H9 (cell line): ENCODE data around the gene SYT11. TPM values are rescaled to one million over a fixed set of nuclear protein-coding genes. Genes with fewer than 3 reads are reported as not detected.

Source experiments
- DNase-seq: peaks from one replicate; pipeline ENCODE4 v3.0.0-alpha.2; 2017
- H2AFZ ChIP-seq: one replicate; pipeline ENCODE4 v1.6.1; 2013; ENCODE audit warnings: mild to moderate bottlenecking, low read length, control low read depth, moderate library complexity
- H2AK5ac ChIP-seq: 2 replicates; pipeline ENCODE4 v1.6.1; 2013; ENCODE audit warnings: low read length, control low read depth, mixed read lengths; ENCODE audit not compliant: insufficient read length
- H2BK120ac ChIP-seq: one replicate; pipeline ENCODE4 v1.6.1; 2013; ENCODE audit warnings: low read depth, mild to moderate bottlenecking, low read length, control low read depth, inconsistent platforms; ENCODE audit not compliant: poor library complexity, severe bottlenecking
- H2BK12ac ChIP-seq: 2 replicates; pipeline ENCODE4 v1.6.1; 2013; ENCODE audit warnings: low read length, control low read depth, mixed read lengths, low read depth; ENCODE audit not compliant: insufficient read length
- H2BK15ac ChIP-seq: 2 replicates; pipeline ENCODE4 v1.6.1; 2013; ENCODE audit warnings: low read depth, low read length, control low read depth
- H2BK20ac ChIP-seq: one replicate; pipeline ENCODE4 v1.6.1; 2013; ENCODE audit warnings: low read depth, mild to moderate bottlenecking, low read length, control low read depth, inconsistent platforms; ENCODE audit not compliant: poor library complexity, severe bottlenecking
- H2BK5ac ChIP-seq: 2 replicates; pipeline ENCODE4 v1.6.1; 2013; ENCODE audit warnings: low read length, control low read depth, mixed read lengths; ENCODE audit not compliant: insufficient read length
- H3K14ac ChIP-seq: 2 replicates; pipeline ENCODE4 v1.6.1; 2013; ENCODE audit warnings: low read length, control low read depth; ENCODE audit not compliant: insufficient read depth
- H3K18ac ChIP-seq: 2 replicates; pipeline ENCODE4 v1.6.1; 2013; ENCODE audit warnings: low read depth, mild to moderate bottlenecking, mixed read lengths, low read length, control low read depth; ENCODE audit not compliant: insufficient read length
- H3K23ac ChIP-seq: 2 replicates; pipeline ENCODE4 v1.6.1; 2013; ENCODE audit warnings: low read length, control low read depth, mixed read lengths, low read depth; ENCODE audit not compliant: insufficient read length
- H3K23me2 ChIP-seq: 2 replicates; pipeline ENCODE4 v1.6.1; 2013; ENCODE audit warnings: low read depth, mild to moderate bottlenecking, mixed read lengths, low read length, control low read depth; ENCODE audit not compliant: insufficient read length, poor library complexity, severe bottlenecking
- H3K27ac ChIP-seq: 2 replicates; pipeline ENCODE4 v1.5.1; 2013; ENCODE audit warnings: low read length, control low read depth, mixed read lengths, low read depth; ENCODE audit not compliant: insufficient read length
- H3K27me3 ChIP-seq: 2 replicates; pipeline ENCODE4 v1.6.1; 2013; ENCODE audit warnings: low read length, control low read depth, inconsistent platforms; ENCODE audit not compliant: insufficient read depth
- H3K4ac ChIP-seq: 2 replicates; pipeline ENCODE4 v1.6.1; 2013; ENCODE audit warnings: low read depth, mild to moderate bottlenecking, control low read depth, inconsistent platforms, low read length, moderate library complexity
- H3K4me1 ChIP-seq: 2 replicates; pipeline ENCODE4 v1.6.1; 2013; ENCODE audit warnings: low read length, control low read depth, inconsistent platforms; ENCODE audit not compliant: insufficient read depth
- H3K4me2 ChIP-seq: 2 replicates; pipeline ENCODE4 v1.6.1; 2013; ENCODE audit warnings: low read length, control low read depth, mixed read lengths; ENCODE audit not compliant: insufficient read length, insufficient read depth
- H3K56ac ChIP-seq: 2 replicates; pipeline ENCODE4 v1.6.1; 2013; ENCODE audit warnings: low read depth, mild to moderate bottlenecking, mixed read lengths, low read length, control low read depth; ENCODE audit not compliant: insufficient read length
- H3K79me1 ChIP-seq: 2 replicates; pipeline ENCODE4 v1.6.1; 2013; ENCODE audit warnings: low read depth, mild to moderate bottlenecking, moderate library complexity, low read length, control low read depth, inconsistent platforms; ENCODE audit not compliant: insufficient read depth, poor library complexity, severe bottlenecking
- H3K79me2 ChIP-seq: 2 replicates; pipeline ENCODE4 v1.6.1; 2013; ENCODE audit warnings: low read length, control low read depth, inconsistent platforms; ENCODE audit not compliant: insufficient read depth
- H3K9ac ChIP-seq: 2 replicates; pipeline ENCODE4 v1.6.1; 2013; ENCODE audit warnings: low read length, control low read depth, mixed read lengths; ENCODE audit not compliant: insufficient read length; ENCODE audit errors: extremely low read depth
- H3K9me3 ChIP-seq: one replicate; pipeline ENCODE4 v1.6.1; 2013; ENCODE audit warnings: low read depth, low read length, inconsistent platforms; ENCODE audit not compliant: control insufficient read depth
- H3T11ph ChIP-seq: one replicate; pipeline ENCODE4 v1.6.1; 2013; ENCODE audit warnings: mild to moderate bottlenecking, low read length, control low read depth, inconsistent platforms
- H4K20me1 ChIP-seq: one replicate; pipeline ENCODE4 v1.6.1; 2013; ENCODE audit not compliant: control insufficient read depth, insufficient read length, insufficient read depth
- H4K5ac ChIP-seq: 2 replicates; pipeline ENCODE4 v1.6.1; 2013; ENCODE audit warnings: low read depth, mild to moderate bottlenecking, mixed read lengths, low read length, control low read depth; ENCODE audit not compliant: insufficient read length
- H4K8ac ChIP-seq: replicated peaks from 2 replicates; pipeline ENCODE4 v1.6.1; 2013; ENCODE audit warnings: low read length, control low read depth, mixed read lengths, low read depth; ENCODE audit not compliant: insufficient read length
- H4K91ac ChIP-seq: 2 replicates; pipeline ENCODE4 v1.6.1; 2013; ENCODE audit warnings: low read depth, mild to moderate bottlenecking, moderate library complexity, mixed read lengths, low read length, control low read depth; ENCODE audit not compliant: insufficient read length
- H3K27ac Mint-ChIP-seq, 3 experiments: 2 replicates in 2 of 3; 3 replicates in 1 of 3; pipeline ENCODE4 v1.8.0; 2020 to 2021; ENCODE audit warnings: mixed read lengths in 3 of 3, mild to moderate bottlenecking in 1 of 3, moderate library complexity in 1 of 3
- H3K27me3 Mint-ChIP-seq: 2 replicates; pipeline ENCODE4 v1.8.0; 2021; ENCODE audit warnings: low read depth, mild to moderate bottlenecking, moderate library complexity, mixed read lengths
- H3K36me3 Mint-ChIP-seq, 3 experiments: 2 replicates in 2 of 3; 3 replicates in 1 of 3; pipeline ENCODE4 v1.8.0; 2020 to 2021; ENCODE audit warnings: low read depth in 3 of 3, mixed read lengths in 3 of 3; ENCODE audit not compliant: insufficient read depth in 1 of 3
- H3K4me1 Mint-ChIP-seq, 2 experiments: 2 replicates each; pipeline ENCODE4 v1.8.0; 2020; ENCODE audit warnings: mixed read lengths in 2 of 2
- H3K4me3 Mint-ChIP-seq, 2 experiments: 2 replicates in 1 of 2; 3 replicates in 1 of 2; pipeline ENCODE4 v1.8.0; 2020 to 2021; ENCODE audit warnings: mild to moderate bottlenecking in 2 of 2, mixed read lengths in 2 of 2, moderate library complexity in 1 of 2
- H3K9me3 Mint-ChIP-seq, 2 experiments: 2 replicates in 1 of 2; 3 replicates in 1 of 2; pipeline ENCODE4 v1.8.0; 2020; ENCODE audit warnings: mild to moderate bottlenecking in 2 of 2, mixed read lengths in 2 of 2, moderate library complexity in 1 of 2
- CTCF ChIP-seq: fragments of 200-600 bp; sonication (generic); conservative IDR thresholded peaks from 3 replicates; pipeline ENCODE4 v1.8.0; 2021; ENCODE audit warnings: antibody characterized with exemption, mild to moderate bottlenecking
- WGBS: extraction: QIAGEN DNeasy Blood & Tissue Kit; methylation state at CpG from one replicate; pipeline ENCODE4 v1.1.7; 2013; ENCODE audit warnings: missing lambda C conversion rate, low lambda C conversion rate, mixed read lengths; ENCODE audit not compliant: insufficient read length; ENCODE audit errors: extremely low coverage; 5-methylcytosine and 5-hydroxymethylcytosine counted together
- total RNA-seq: library from RNA; stranded (reverse); gene quantifications from 2 replicates; pipeline ENCODE4 v1.2.1, GENCODE V29; 2021

SYT11 gene
- total RNA-seq, 1 experiment from 2014 or later = 0.28 TPM

- no peaks in the 10 kb centered on the region for H3K9me3 Mint-ChIP-seq
- Histone ChIP-seq H3K4ac (no peak overlapping the region), H3K9ac (no peak overlapping the region), H3K27ac (no peak overlapping the region), H3K56ac (no peak overlapping the region), H4K91ac (no peak overlapping the region), H3K14ac (no peak overlapping the region), H2BK5ac (no peak overlapping the region), H3K27me3 (no peaks in the 10 kb centered on the region), H3K23me2 (no peaks in the 10 kb centered on the region), H2BK15ac (no peak overlapping the region), H2BK120ac (no peak overlapping the region), H2BK12ac (no peak overlapping the region), H3K4me1 (no peaks in the 10 kb centered on the region), H4K8ac (no peak overlapping the region), H3K18ac (no peak overlapping the region), H2AK5ac (no peak overlapping the region), H3K23ac (no peak overlapping the region), H4K20me1 (no peaks in the 10 kb centered on the region), H4K5ac (no peak overlapping the region), H3K9me3 (no peaks in the 10 kb centered on the region), H2BK20ac (no peak overlapping the region), H3K79me2 (no peaks in the 10 kb centered on the region), H3T11ph (no peak overlapping the region), H3K4me2 (no peak overlapping the region), H2AFZ (no peak overlapping the region), H3K79me1 (no peaks in the 10 kb centered on the region)
- no peaks in the 10 kb centered on the region for H3K4me1 Mint-ChIP-seq
- no peak for DNase-seq
- TF ChIP-seq CTCF = no peak
- no peak overlapping the region for H3K4me3 Mint-ChIP-seq
- peaks cover 19 to 45% (median 44%) of the 10 kb centered on the region in 3 experiments; a peak in 6 of 7 replicates for H3K36me3 Mint-ChIP-seq
- no peaks in the 10 kb centered on the region for H3K27me3 Mint-ChIP-seq
- WGBS = no CpG with 5 or more reads among the region's 1 CpG
- no peak overlapping the region for H3K27ac Mint-ChIP-seq
Observed at GRCh38 chr1:155897746-155898145, 38.4 kb downstream of the SYT11 start.
